Nephron (organoid): ENCODE results near the gene RNF44.

Experiments used
- H3K27ac Mint-ChIP-seq, 3 experiments: 2 replicates each; pipeline ENCODE4 v1.8.0; 2020; ENCODE audit warnings: mixed read lengths in 3 of 3, mild to moderate bottlenecking in 2 of 3, moderate library complexity in 1 of 3
- H3K27me3 Mint-ChIP-seq: 2 replicates; pipeline ENCODE4 v1.8.0; 2021; ENCODE audit warnings: low read depth, mild to moderate bottlenecking, moderate library complexity, mixed read lengths
- H3K36me3 Mint-ChIP-seq: 2 replicates; pipeline ENCODE4 v1.8.0; 2020; ENCODE audit warnings: low read depth, mixed read lengths
- H3K4me1 Mint-ChIP-seq: 2 replicates; pipeline ENCODE4 v1.8.0; 2020; ENCODE audit warnings: mixed read lengths
- H3K4me3 Mint-ChIP-seq, 3 experiments: 2 replicates each; pipeline ENCODE4 v1.8.0; 2020; ENCODE audit warnings: mild to moderate bottlenecking in 3 of 3, mixed read lengths in 3 of 3, moderate library complexity in 2 of 3
- H3K9me3 Mint-ChIP-seq: 2 replicates; pipeline ENCODE4 v1.8.0; 2020; ENCODE audit warnings: mixed read lengths
- CTCF ChIP-seq, 3 experiments: fragments of 200-600 bp; sonication (generic); IDR thresholded peaks; one replicate each; pipeline ENCODE4 v1.5.0; 2021; ENCODE audit warnings: antibody characterized with exemption in 3 of 3; ENCODE audit not compliant: unreplicated experiment in 3 of 3

Gene RNF44

GRCh38 chr5:176577312-176578176 is 40.3 kb upstream of the RNF44 start:
- Mint-ChIP-seq H3K27ac (no peak overlapping the region), H3K36me3 (no peaks in the 10 kb centered on the region), H3K27me3 (peaks cover 30% of the 10 kb centered on the region), H3K4me3 (no peak overlapping the region), H3K9me3 (no peaks in the 10 kb centered on the region), H3K4me1 (no peaks in the 10 kb centered on the region)
- TF ChIP-seq CTCF (IDR thresholded peaks at IDR 0.05; ENCODE audit: unreplicated experiment in 3 of 3), result no peak

- no peak overlapping the region for H3K27ac Mint-ChIP-seq
- TF ChIP-seq CTCF (IDR thresholded peaks at IDR 0.05; ENCODE audit: unreplicated experiment in 3 of 3), result no peak
- H3K27me3 Mint-ChIP-seq, result peaks cover 32% of the 10 kb centered on the region
- no peaks in the 10 kb centered on the region for H3K4me1 Mint-ChIP-seq
- no peak overlapping the region for H3K4me3 Mint-ChIP-seq
- H3K36me3 Mint-ChIP-seq, result no peaks in the 10 kb centered on the region
- H3K9me3 Mint-ChIP-seq, result no peaks in the 10 kb centered on the region
Measured at GRCh38 chr5:176575488-176576422, 38.6 kb upstream of the RNF44 start.

- Mint-ChIP-seq H3K4me3 (no peak overlapping the region), H3K36me3 (no peaks in the 10 kb centered on the region), H3K27me3 (peaks cover 30% of the 10 kb centered on the region), H3K27ac (no peak overlapping the region), H3K9me3 (no peaks in the 10 kb centered on the region), H3K4me1 (no peaks in the 10 kb centered on the region)
- no peak for TF ChIP-seq CTCF (IDR thresholded peaks at IDR 0.05; ENCODE audit: unreplicated experiment in 3 of 3)
Measured at GRCh38 chr5:176575066-176575465, 37.9 kb upstream of the RNF44 start.

- Mint-ChIP-seq H3K9me3 (no peaks in the 10 kb centered on the region), H3K4me1 (no peaks in the 10 kb centered on the region), H3K36me3 (no peaks in the 10 kb centered on the region), H3K4me3 (no peak overlapping the region), H3K27ac (no peak overlapping the region), H3K27me3 (peaks cover 30% of the 10 kb centered on the region)
- no peak for TF ChIP-seq CTCF (IDR thresholded peaks at IDR 0.05; ENCODE audit: unreplicated experiment in 3 of 3)
Measured at GRCh38 chr5:176574297-176574591, 37.0 kb upstream of the RNF44 start.

GRCh38 chr5:176573564-176574296 is 36.5 kb upstream of the RNF44 start:
- H3K4me3 Mint-ChIP-seq, result no peak overlapping the region
- no peak overlapping the region for H3K27ac Mint-ChIP-seq
- H3K27me3 Mint-ChIP-seq, result peaks cover 30% of the 10 kb centered on the region
- no peaks in the 10 kb centered on the region for H3K4me1 Mint-ChIP-seq
- no peaks in the 10 kb centered on the region for H3K36me3 Mint-ChIP-seq
- H3K9me3 Mint-ChIP-seq, result no peaks in the 10 kb centered on the region
- TF ChIP-seq CTCF (IDR thresholded peaks at IDR 0.05; ENCODE audit: unreplicated experiment in 3 of 3), result peak; percentile 62 to 74 (median 73)
